ENCODE results near the gene FAM3B.

FAM3B gene

GRCh38 chr21:41406340-41406739 lies 89.7 kb downstream of the FAM3B start:
- no peak for DNase-seq (ENCODE audit: low spot score)
- TF ChIP-seq, protein P1, sequence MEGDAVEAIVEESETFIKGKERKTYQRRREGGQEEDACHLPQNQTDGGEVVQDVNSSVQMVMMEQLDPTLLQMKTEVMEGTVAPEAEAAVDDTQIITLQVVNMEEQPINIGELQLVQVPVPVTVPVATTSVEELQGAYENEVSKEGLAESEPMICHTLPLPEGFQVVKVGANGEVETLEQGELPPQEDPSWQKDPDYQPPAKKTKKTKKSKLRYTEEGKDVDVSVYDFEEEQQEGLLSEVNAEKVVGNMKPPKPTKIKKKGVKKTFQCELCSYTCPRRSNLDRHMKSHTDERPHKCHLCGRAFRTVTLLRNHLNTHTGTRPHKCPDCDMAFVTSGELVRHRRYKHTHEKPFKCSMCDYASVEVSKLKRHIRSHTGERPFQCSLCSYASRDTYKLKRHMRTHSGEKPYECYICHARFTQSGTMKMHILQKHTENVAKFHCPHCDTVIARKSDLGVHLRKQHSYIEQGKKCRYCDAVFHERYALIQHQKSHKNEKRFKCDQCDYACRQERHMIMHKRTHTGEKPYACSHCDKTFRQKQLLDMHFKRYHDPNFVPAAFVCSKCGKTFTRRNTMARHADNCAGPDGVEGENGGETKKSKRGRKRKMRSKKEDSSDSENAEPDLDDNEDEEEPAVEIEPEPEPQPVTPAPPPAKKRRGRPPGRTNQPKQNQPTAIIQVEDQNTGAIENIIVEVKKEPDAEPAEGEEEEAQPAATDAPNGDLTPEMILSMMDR (IDR thresholded peaks at IDR 0.05; ENCODE audit: borderline replicate concordance, control extremely low read depth, extremely low read depth, insufficient read depth, missing control alignments), result no peak
- in situ Hi-C loops (cut with MboI; ENCODE audit: low sequenced_read_pairs, unreplicated experiment), result no loop called here
